Measurements from ENCODE around the gene MCM9.
A peak's percentile ranks its signal among the peaks of the same experiment; 100 is the strongest.

MCM9 gene

DNA sequence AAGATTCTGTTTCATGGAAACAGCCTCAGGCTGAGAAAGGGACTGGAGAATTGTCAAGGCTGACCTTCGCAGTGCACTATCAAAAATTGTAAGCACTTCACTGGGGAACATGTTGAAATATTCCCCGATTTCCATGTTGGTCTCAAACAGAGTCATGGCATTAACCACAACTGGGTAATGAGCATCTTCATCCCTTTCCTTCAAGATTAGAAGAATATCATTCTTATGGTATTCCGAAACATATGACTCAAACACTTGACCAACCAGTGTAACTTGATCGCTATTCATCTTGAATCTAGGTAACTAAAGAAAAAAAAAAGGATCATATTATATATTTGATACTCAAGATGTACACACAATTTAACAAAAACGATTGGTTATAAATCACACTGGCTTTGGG is 3.5 kb downstream of the MCM9 start:
- DNase-seq: no peak

DNA sequence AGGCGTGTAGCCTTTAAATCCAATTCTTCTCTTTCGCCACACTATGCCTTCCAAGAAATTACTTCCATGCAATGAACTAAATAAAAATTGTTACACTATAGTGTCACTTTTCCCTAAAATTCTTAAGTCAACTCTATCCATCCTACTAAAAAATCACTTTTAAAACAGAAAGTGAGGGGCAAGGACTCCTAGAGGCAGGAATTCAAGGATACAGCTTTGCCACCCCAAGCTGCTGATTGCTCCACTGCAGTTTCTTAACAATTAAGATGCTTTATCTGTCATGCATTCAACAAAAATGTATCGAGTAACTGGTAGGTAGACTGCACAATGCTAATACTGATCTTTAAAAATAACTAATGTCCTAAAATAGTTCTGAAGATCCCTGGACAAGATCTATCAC is 4.3 kb downstream of the MCM9 start:
- no peak for DNase-seq

DNA sequence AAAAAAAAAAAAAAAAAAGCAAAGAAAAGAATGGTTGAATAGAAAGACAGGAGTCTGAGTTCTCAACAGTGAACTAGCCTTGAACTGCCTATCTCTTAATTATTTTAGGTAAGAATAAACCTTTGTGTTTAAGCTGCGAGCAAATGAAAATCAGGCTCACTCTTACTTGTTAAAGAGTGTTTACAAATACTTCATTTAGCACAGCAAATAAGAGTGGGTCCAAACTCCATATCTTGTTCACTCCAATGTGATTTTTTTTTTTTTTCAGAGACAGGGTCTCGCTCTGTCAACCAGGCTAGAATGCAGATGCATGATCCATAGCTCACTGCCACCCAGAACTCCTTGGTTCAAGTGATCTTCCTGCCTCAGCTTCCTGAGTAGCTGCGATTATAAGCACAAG is 11.9 kb downstream of the MCM9 start:
- no peak for DNase-seq

DNA sequence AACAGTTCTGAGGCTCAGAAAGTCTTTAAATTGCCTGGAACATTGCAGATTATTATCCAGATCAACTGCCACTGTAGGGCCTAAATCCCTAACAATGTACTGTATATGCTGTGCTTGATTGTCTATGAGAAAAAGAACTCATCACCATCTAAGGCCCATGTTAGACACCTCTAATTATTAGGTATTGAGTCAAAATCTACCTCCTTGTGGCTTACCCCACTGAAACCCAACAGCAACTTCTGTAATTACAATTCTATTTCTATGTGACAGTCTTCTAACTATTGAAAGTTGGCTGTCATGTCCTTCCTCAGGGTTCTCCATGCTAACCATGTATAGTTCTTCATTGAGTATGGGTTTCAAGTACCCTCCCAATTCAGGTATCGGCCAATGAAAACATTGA is 13.9 kb downstream of the MCM9 start:
- no peak for DNase-seq

DNA sequence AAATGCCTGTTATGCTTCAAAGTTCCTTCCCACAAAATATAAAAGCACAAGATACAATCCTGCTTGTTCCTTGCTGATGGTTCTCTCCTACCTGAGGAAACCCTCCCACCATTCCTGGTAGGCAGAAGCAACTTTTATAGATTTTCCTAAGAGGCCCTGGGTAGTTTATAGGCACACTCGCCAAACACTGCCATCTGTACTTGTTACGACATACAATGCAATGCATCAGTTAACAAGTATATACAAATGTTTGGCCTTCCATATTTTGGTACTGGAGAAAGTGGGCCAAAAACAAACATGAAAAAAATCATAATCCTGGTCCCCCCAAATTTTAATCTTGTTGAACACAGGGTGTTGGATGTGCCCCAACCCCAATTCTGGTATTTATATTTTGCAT is 16.6 kb downstream of the MCM9 start:
- DNase-seq: no peak

DNA sequence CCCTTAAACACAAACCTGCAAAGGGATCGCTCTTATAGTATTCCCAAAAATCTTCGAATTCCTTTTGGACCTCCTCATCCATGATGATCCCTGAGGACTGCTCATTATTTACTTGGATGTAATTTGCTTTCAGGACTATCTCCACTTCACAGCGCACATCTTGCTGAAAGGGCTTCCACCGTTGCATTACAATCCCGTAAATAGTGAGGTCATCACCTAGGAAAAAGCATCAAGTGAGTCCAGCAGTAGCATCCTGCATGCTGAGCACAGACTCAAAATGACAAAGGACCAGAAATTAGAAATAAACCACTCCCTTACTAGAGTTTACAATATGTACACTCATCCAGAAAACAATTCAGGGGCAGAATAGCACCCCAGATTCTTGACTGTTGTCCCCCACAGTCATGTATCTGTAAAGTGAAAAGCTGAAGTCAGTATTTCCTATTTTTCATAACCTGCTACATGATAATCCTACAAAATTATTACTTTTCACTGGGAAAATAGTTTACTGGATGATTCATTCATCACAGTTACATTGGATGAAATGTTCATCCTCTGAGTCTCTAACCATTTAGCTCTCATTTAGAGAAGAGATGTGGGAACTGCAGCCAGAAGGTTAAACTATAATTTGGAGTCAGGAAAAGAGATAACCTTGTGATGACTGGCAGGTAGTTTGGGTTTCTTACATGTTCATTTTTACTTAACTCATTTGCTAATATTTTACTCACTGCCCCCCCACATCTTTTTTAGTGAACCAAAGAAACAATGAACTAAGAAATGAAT is 17.2 kb downstream of the MCM9 start:
- no peak for DNase-seq

DNA sequence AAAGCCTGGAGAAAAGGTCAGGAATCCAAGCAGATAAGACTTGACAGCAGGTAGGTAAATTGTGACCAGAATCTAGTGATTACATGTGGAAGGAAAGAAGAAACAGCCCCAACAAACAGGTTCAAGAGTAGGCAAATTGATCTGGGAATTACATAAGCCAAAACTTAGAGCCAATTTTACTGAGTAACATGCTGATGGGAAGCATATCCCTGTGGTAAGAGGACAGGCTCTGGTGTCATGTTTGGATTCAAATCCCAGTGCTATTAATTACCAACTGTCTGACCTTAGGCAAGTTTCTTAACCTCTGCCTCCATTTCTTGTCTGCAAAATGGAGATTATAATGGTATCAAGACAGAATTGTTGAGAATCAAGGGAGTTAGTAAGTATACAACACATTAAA is 20.4 kb downstream of the MCM9 start:
- no peak for DNase-seq

DNA sequence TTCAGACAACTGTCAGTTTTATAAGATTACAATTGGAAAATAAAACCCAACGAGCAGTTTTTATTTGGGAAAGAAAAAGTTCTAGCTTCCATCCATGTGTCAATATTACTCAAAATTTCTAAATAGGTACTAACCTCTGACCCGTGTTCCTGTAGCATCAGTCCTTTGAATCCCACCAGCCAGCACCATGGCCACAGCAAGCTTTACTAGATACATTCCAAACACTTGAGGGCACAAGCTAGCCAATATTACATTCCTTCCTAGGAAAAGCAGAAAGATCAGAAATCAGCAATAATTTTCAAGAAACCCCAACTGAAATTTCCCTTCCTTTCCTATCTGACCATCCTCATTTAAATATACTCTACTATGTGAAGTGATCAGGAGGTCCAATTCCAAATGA is 21.8 kb downstream of the MCM9 start:
- DNase-seq: no peak

DNA sequence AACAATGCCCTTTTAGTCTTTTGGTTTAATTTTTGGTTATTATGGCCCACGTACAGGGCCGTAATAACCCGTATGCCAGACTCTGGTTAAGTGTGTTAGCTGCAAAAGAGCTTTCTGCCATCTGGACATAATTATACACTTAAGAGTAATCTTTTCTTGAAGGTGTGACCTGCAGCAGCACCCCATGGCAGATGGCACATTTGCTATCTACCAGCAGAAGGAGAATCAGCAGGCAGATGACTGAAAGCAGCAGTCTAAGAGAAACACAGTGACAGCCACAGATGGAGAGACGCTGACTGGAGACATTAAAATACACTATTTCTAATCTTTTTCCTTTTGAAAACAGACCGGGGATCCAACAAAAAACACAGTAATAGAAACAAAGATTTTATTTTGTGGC is 22.3 kb downstream of the MCM9 start:
- no peak for DNase-seq

DNA sequence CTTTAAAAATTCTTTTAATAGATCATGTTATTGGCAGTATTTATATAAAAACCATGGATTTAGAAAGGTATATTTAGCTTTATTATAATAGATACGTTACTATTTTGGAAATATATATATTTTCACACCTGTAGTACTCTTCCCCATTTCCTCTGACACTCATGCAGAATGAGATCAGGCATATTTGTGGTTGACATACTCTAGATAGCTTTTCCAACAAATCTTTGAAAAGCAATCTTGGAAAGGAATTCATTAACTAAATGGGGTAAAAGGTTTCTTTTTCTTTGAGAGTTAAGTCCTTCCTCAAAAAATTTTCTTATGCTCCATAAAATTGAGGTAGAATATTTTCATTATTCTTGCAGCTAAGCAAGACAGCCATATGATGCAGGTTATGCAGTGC is 26.5 kb downstream of the MCM9 start:
- DNase-seq: no peak

DNA sequence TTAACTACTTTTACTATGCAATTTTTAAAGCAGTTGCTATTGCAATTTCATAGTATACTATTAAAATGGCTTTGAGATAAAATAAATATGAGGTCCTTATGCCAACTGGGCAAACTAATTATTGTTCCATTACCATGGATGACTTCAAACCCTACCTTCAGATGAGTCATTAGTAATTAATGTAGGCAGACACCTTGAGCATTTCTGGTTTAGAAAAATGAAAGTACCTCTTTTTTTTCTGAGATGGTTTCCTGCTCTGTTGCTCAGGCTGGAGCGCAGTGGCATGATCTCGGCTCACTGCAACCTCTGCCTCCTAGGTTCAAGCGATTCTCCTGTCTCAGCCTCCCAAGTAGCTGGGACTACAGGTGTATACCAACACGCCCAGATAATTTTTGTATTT is 29.1 kb downstream of the MCM9 start:
- no peak for DNase-seq

DNA sequence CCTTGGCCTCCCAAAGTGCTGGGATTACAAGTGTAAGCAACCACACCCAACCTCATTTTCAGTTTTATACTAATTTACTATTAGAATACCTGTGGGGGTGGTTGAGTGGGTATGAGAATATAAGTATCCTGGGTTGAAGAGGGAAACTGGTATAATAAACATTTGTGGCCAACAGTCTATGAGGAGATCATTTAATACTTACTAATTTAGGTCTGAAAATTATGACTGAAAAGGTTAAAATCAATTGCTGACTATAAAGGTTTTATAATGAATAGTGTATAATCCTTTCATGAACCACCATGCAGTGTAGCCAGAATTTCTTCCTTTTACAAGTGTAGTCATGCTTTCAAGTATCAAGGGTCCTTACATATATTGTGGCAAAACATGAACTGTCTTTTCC is 29.9 kb downstream of the MCM9 start:
- DNase-seq: no peak

DNA sequence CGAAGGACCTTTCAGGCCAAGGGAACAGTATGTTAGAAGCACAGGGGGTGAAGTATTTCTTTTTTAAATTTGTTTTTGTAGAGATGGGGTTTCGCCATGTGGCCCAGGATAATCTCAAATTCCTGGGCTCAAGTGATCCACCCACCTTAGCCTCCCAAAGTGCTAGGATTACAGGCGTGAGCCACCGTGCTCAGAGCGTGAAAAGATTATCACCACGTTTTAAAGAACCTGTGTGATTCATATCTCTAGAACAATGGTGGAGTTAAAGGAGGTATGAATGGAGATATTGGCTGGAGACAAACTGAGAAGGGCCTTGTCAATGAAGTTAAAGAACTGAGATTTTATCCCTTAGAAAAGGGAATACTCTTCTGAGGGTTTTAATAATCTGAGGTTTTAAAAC is 31.3 kb downstream of the MCM9 start:
- DNase-seq: no peak

DNA sequence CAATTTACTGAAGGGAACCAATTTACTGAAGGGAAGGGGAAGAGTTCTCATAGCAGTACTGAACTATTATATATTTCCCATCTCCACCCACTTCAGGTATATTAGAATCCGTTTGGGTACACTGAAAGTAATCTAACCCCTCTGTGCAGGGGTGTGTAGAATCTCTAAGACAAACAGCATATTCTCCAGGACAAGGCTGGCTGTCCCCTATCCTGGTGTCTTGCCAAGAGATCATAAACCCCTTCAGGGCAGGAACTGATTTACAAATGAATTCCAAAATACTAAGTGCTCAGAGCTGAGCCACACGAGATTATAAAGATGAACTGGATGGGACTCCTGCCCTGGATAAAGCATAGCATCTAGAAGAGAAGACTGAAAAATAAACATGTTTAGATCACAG is 31.8 kb downstream of the MCM9 start:
- no peak for DNase-seq

DNA sequence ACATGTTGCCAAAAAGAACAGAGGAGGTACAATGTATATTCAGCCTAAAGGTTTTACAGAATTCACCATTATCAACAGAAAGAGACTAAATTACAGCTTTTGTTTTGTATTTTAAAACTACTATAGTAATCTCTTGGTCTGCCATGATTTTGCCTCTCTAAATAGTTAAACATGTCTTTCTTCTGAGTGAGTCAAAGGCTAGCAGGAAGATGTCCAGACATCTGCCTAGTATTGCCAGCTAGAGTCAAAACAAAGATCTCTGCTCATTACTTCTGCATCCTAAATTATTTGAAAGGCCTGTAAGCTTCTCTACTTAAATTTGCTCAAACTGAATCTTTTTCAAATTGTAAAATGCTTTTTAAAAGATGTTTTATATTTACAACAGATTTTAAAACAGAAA is 32.2 kb downstream of the MCM9 start:
- no peak for DNase-seq

DNA sequence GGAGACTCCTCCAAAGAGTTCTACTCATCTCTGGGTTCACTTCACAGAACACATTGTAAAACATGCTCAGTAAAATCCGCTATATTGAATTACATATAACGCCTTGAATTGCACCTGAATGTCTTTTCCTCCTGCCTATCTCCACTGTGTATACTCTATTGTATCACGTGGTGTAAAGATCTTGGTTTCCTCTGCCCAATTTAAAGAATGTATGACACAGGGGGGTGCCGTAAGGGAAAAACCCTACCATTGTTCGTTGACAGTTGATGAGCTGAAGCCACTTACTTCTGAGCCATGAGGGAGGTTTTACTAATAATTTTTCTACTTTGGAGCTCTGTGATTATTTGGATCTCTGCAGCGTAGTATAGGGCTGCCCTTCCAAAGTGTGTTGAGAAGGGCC is 35.0 kb downstream of the MCM9 start:
- peak; percentile 33 for DNase-seq

DNA sequence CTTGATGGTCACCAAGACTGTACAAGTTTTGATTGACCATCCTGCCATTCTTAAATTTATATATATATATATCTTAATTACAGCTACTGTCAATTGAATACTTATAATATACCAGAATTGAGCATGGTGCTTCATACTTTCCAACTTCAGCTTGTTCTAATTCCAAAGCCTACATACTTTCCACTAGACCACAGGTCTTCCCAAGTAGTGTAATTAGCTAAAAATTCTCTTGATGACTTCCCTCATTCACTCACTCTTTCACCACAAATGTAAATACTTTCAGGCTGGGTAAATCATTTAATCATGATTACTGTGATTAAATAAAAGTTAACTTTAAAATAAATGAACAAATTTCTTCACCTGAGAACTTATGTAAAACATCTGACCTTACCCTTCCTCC is 37.6 kb downstream of the MCM9 start:
- DNase-seq: no peak

DNA sequence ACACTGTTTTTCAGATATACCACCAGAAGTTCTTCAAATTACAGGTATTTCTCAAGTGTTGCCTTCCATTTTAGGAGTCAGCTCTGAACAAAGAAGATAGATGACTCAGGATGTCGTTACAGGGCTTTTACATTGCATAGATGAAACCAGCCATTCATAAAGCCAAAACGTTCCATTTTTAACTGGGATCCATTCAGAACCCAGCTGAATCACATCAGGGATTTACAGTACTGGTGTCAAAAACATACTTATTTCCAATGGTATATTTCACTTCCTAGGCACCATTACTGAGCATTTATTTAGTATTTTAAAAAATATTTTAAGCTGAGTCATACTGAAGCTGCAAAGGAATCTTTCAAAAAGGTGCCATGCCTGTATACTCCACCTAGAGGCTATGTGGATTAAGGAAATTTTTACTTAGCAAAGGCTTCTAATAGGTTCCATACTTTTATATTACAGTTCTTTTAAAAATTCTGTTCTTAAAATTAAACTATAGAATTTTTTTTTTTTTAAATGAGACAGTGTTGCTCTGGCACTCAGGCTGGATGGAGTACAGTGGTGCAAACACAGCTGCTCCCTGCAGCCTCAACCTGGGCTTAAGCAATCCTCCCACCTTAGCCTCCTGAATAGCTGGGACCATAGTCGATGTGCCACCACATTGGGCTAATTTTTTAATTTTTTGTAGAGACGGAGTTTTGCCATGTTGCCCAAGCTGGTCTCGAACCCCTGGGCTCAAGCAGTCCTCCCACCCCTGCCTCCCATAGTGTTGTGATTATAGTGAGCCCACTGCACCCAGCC is 38.4 kb downstream of the MCM9 start:
- no peak for DNase-seq

DNA sequence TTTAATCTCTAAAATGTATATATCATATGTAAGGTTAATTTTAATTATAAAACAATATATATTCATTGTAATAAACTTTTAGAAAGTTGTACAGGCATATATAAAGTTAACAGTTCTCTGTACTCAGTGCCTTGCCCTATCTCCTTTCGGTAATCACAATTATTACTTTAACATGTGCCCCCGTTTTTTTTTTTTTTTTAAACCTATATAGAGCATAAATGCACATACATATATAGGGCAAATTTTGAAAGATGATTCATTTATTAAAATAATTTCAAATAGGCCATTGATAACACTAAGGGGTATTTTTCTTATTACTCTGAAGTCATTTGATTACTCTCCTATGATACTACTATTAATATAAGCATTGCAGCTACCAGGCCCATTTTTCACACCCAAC is 39.1 kb downstream of the MCM9 start:
- DNase-seq: no peak

DNA sequence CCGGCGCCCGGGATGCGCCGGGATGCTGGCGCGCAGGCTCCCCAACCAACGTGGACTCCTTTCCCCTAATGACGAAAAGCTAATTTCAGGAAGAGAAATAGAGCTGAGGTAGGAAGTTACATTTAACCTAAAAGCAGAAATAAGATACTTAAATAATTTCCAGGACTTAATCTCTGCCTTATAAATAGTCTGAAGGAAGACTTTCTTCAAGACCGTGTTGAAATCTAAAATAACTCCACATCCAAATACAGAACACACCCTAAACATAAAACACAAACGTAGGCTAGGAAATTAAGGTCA is 39.7 kb downstream of the MCM9 start:
- DNase-seq: no peak

DNA sequence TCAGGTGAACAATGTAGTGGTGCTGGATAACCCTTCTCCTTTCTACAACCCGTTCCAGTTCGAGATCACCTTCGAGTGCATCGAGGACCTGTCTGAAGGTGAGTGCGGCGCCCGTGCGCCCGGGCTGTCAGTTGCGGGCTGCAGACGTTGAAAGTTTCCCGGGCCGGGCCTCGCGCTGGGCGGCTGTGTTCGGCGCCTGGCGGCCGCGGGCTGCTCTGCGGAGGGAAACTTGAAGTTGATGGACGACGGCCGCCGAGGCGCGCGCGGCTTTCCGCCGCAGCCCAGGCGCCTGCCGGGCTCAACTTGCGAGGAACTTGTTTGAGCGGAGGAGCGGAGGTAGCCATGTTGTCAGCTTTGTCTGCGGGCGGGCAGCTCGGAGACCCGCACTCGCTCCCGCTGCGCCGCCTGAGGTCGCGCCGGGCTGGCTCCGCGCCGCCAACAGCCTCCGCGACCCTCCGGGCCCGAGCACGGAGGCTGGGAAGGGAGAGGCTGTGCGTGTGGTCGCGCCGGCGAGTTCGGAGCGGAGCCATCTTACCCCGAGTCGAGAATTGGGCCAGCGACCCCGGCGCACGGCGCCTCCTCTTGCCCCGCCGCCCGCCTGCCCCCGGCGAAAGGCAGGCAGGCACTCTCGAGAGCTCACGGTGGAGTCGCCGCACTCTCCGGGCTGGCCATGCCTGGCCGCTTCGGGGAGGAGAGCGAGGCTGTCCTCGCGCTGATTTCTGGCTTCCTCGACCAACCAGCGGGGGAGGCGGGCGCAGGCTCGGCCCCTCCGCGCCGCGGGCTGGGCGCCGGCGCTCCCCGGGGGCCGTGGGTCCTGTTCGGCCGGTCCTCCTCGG is 40.3 kb downstream of the MCM9 start:
- peak; percentile 70 for DNase-seq

DNA sequence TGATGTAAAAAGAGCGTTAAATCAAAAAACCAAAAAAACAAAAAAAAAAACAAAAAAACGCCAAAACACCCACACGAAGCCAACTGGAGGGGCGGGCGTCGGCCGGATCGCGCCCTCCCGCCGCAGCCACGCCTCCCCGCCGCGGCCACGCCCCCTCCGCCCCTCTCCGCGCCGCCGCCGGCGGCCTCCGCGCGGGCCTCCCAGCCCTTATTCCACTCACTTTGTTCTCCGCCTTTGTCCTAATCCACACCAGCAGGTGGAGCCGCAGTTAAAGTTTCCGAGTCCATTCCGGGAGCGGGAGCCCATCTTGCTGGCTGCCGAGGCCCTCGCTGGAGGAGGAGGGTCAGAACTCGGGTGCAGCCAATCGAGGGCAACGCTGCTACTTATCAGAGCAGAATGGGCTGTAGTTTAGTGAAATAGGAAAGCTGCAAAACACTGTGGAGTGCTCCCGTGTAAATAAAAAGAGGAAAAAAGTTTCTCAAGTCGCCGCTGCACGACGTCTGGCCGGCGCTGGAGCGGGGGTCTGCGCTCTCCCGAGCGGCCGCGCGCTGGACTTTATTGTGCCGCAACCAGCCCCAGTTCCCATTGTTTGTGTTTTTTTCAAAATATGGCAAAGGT is 41.0 kb downstream of the MCM9 start, which contains the start of gene ASF1A:
Gene ASF1A (plus strand): TSS at position 346 of the 618 bp plus-strand sequence. CDS start 262 bp downstream, at position 608.
- DNase-seq: peak; percentile 95

DNA sequence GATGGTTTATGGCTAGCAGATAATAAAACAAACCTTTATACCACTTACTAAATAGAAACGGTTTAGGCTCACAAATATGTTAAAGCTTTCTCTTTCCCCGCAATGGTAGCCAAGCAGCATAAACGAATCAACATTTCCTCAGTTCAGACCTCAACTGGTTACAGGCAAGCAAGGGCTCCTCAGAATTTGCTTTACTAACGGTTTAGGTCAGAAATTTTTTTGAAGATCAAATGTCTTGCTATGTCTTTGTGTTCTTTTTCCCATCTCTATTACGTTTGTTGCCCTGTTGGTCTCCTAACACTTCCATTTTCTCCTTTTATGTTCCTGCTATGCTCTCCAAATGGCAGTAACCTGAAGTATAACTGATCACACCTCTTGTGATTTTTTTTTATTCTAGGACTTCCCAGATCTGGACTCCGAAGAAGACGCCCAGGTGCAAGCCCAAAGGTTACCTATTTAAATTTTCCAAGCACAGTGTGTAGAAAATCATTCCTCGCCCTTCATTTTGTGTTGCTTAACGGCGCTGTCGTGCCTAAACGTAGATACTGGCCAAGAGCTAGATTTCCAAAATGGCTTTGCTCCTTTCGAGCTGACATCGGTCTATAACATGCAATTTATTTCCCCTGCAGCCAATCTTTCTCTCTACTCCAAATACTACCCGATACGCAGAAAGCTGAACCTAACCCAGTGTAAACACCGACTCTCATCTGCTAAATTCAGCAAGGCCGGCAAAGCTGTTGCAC is 41.7 kb downstream of the MCM9 start:
- DNase-seq: peak; percentile 39
